Liver (tissue), 9 donors: Measurements from ENCODE around the gene NXPH3. TPM values are rescaled to one million over a fixed set of nuclear protein-coding genes. Genes with fewer than 3 reads are reported as not detected.

Experiments
- DNase-seq: peaks from one replicate; pipeline ENCODE4 v3.0.0-alpha.2; 2017; ENCODE audit warnings: low spot score
- H3K27ac ChIP-seq, 2 donors: one replicate each; pipeline ENCODE4 v1.7.0; 2013; ENCODE audit warnings: inconsistent platforms in 2 of 2, low read length in 2 of 2, control low read depth in 1 of 2, low read depth in 1 of 2, mild to moderate bottlenecking in 1 of 2
- H3K27me3 ChIP-seq, 4 donors: one replicate each; pipeline versions ENCODE4 v1.6.1 to v1.7.0; 2013; ENCODE audit warnings: low read length in 3 of 4, inconsistent platforms in 1 of 4, mild to moderate bottlenecking in 1 of 4, moderate library complexity in 1 of 4; ENCODE audit not compliant: control insufficient read depth in 4 of 4, insufficient read depth in 4 of 4
- H3K36me3 ChIP-seq, 4 donors: one replicate each; pipeline versions ENCODE4 v1.6.1 to v1.7.0; 2013; ENCODE audit warnings: low read length in 3 of 4, mild to moderate bottlenecking in 3 of 4, low read depth in 1 of 4, moderate library complexity in 1 of 4; ENCODE audit not compliant: control insufficient read depth in 4 of 4, insufficient read depth in 3 of 4
- H3K4me1 ChIP-seq, 4 donors: one replicate each; pipeline versions ENCODE4 v1.6.1 to v1.7.0; 2013; ENCODE audit warnings: low read length in 3 of 4, mild to moderate bottlenecking in 3 of 4, moderate library complexity in 1 of 4; ENCODE audit not compliant: control insufficient read depth in 4 of 4, insufficient read depth in 4 of 4
- H3K4me3 ChIP-seq, 3 donors: one replicate each; pipeline versions ENCODE4 v1.6.1 to v1.7.0; 2013; ENCODE audit warnings: low read length in 3 of 3, control low read depth in 1 of 3, low read depth in 1 of 3, mild to moderate bottlenecking in 1 of 3
- H3K9ac ChIP-seq, 2 donors: one replicate each; pipeline ENCODE4 v1.7.0; 2013; ENCODE audit warnings: low read length in 2 of 2, mild to moderate bottlenecking in 2 of 2, moderate library complexity in 2 of 2, control low read depth in 1 of 2, low read depth in 1 of 2
- H3K9me3 ChIP-seq, 4 donors: one replicate each; pipeline versions ENCODE4 v1.6.1 to v1.7.0; 2013; ENCODE audit warnings: low read length in 3 of 4; ENCODE audit not compliant: control insufficient read depth in 4 of 4
- CTCF ChIP-seq: fragments of 150-350 bp; IDR thresholded peaks from 2 replicates; pipeline ENCODE4 v1.5.1; 2017; ENCODE audit warnings: improper control_type of control experiment, low read depth, low read length; ENCODE audit not compliant: missing input control
- EGR1 ChIP-seq, 2 donors: IDR thresholded peaks; 2 replicates each; pipeline ENCODE4 v1.6.1; 2016 to 2018; ENCODE audit warnings: antibody characterized with exemption in 2 of 2, low read depth in 2 of 2
- FOXA2 ChIP-seq: IDR thresholded peaks from 2 replicates; pipeline ENCODE4 v1.6.1; 2016; ENCODE audit warnings: antibody characterized with exemption
- GABPA ChIP-seq, 2 donors: IDR thresholded peaks in 1 of 2; conservative IDR thresholded peaks in 1 of 2; 2 replicates each; pipeline ENCODE4 v1.6.1; 2016; ENCODE audit warnings: antibody characterized with exemption in 2 of 2, mild to moderate bottlenecking in 1 of 2, moderate library complexity in 1 of 2
- HNF4A ChIP-seq, 2 donors: conservative IDR thresholded peaks; 2 replicates each; pipeline ENCODE4 v1.6.1; 2016; ENCODE audit warnings: antibody characterized with exemption in 2 of 2, mild to moderate bottlenecking in 2 of 2
- HNF4G ChIP-seq: IDR thresholded peaks from 2 replicates; pipeline ENCODE4 v1.6.1; 2016; ENCODE audit warnings: antibody characterized with exemption
- MAX ChIP-seq: IDR thresholded peaks from 2 replicates; pipeline ENCODE4 v1.6.1; 2016; ENCODE audit warnings: antibody characterized with exemption
- NR2F2 ChIP-seq: IDR thresholded peaks from 2 replicates; pipeline ENCODE4 v1.6.1; 2016; ENCODE audit warnings: antibody characterized with exemption
- RAD21 ChIP-seq, 2 donors: IDR thresholded peaks; 2 replicates each; pipeline ENCODE4 v1.6.1; 2016; ENCODE audit warnings: antibody characterized with exemption in 2 of 2, mild to moderate bottlenecking in 2 of 2
- RXRA ChIP-seq, 2 donors: IDR thresholded peaks; 2 replicates each; pipeline ENCODE4 v1.6.1; 2017 to 2018; ENCODE audit warnings: antibody characterized with exemption in 2 of 2, mild to moderate bottlenecking in 1 of 2
- SP1 ChIP-seq: IDR thresholded peaks from 2 replicates; pipeline ENCODE4 v1.6.1; 2018; ENCODE audit warnings: antibody characterized with exemption, mild to moderate bottlenecking
- TAF1 ChIP-seq: conservative IDR thresholded peaks from 2 replicates; pipeline ENCODE4 v1.6.1; 2016; ENCODE audit warnings: antibody characterized with exemption, mild to moderate bottlenecking
- YY1 ChIP-seq: IDR thresholded peaks from 2 replicates; pipeline ENCODE4 v1.6.1; 2016; ENCODE audit warnings: antibody characterized with exemption, mild to moderate bottlenecking
- WGBS: extraction: QIAGEN DNeasy Blood & Tissue Kit; methylation state at CpG from one replicate; pipeline ENCODE4 v1.1.7; 2013; 5-methylcytosine and 5-hydroxymethylcytosine counted together
- polyA plus RNA-seq, 2 donors: library from polyadenylated mRNA; stranded (reverse) in 1 of 2; unstranded in 1 of 2; fragments of 200-250 nt in 1 of 2; fragments of >200 nt in 1 of 2; fragmentation: Nextera tagmentation in 1 of 2; extraction: Ambion mirVana in 1 of 2; gene quantifications; one replicate each; pipeline versions ENCODE4 v1.2.1 to v1.2.3, GENCODE V29; 2013 to 2015
- total RNA-seq, 2 donors: library from RNA; depleted of rRNA; stranded (reverse); fragments of >200 nt; gene quantifications; one replicate each; pipeline ENCODE4 v1.2.3, GENCODE V29; 2014
- TF ChIP-seq, protein P1 (sequence below): IDR thresholded peaks from 2 replicates; pipeline ENCODE4 v1.6.1; 2016; ENCODE audit warnings: antibody characterized with exemption
- TF ChIP-seq, protein P2 (sequence below): IDR thresholded peaks from 2 replicates; pipeline ENCODE4 v1.6.1; 2016; ENCODE audit warnings: antibody characterized with exemption
- TF ChIP-seq, protein P3 (sequence below): IDR thresholded peaks from 2 replicates; pipeline ENCODE4 v1.6.1; 2016; ENCODE audit warnings: antibody characterized with exemption, mild to moderate bottlenecking
- donor health status: healthy.
- donor health status: healthy.
- donor health status: healthy.
- donor health status: healthy.
- donor health status: healthy.

NXPH3 gene
- total and polyA plus RNA-seq, 4 donors: 0.17 to 0.22 TPM; not detected in 2

DNA sequence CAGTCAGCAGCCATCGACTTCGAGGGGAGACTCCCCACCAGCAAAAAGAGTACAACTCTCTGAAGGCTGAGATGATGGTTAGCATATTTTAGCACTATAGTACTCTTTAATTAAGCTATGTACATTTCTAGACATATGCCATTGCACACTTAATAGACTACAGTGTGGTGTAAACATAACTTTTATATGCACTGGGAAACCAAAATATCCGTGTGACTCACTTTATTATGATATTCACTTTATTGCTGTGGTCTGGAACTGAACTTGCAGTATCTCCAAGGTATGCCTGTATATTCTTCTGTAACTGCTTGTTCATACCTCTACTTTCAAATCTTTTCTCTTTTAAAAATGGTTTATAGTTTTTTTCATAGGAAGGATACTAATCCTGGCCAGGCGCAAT lies 11.0 kb upstream of the NXPH3 start:
- Histone ChIP-seq H3K36me3 (no peaks in the 10 kb centered on the region), H3K27ac (no peak overlapping the region), H3K9ac (no peak overlapping the region), H3K27me3 (no peaks in the 10 kb centered on the region), H3K4me1 (peaks cover 0 to 10% (median 5%) of the 10 kb centered on the region in 4 donors), H3K4me3 (no peak overlapping the region), H3K9me3 (no peaks in the 10 kb centered on the region)
- WGBS: 81% methylated on average over 4 of the region's 4 CpGs
- no peak for DNase-seq
- TF ChIP-seq TAF1 (no peak), FOXA2 (no peak), GABPA (IDR thresholded peaks at IDR 0.05 in 1 of 2, conservative IDR thresholded peaks at IDR 0.05 in 1 of 2) (no peak), CTCF (no peak)
- TF ChIP-seq, protein P1, sequence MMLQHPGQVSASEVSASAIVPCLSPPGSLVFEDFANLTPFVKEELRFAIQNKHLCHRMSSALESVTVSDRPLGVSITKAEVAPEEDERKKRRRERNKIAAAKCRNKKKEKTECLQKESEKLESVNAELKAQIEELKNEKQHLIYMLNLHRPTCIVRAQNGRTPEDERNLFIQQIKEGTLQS: no peak

DNA sequence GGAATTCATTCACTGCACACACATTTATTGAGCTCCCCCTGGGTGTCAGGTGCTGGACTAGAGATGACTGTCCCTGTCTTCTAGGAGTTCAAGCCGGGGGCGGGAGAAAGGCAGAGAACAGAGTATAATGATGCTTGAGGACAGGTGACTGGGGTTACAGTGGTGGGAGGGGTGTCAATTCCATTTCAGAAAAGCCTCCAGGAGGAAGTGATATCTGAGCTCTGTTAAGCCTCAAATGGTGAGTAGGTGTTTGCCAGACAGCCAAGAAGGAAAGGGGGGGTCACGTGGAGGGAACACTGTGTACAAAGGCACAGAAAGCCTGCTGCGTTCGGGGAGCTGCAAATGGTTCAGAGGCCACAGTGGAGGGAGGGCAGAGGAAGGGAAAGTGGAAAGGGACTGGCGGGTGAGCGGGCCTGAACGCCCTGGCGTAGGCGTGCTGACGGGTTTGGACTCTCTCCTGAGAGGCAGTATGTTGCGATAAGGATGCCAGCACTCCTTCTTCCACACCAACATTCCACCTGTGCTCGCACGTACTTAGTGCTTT lies 9.7 kb upstream of the NXPH3 start:
- TF ChIP-seq RXRA (IDR thresholded peaks at IDR 0.05) (peak in 1 of 2 donors; percentile 17), EGR1 (IDR thresholded peaks at IDR 0.05; ENCODE audit: low read depth in 2 of 2) (no peak), SP1 (peak; percentile 47), NR2F2 (peak; percentile 82)
- no peaks in the 10 kb centered on the region for H3K36me3 ChIP-seq
- H3K9me3 ChIP-seq: no peaks in the 10 kb centered on the region
- WGBS: 20% methylated on average over 14 of the region's 14 CpGs
- no peak overlapping the region for H3K27ac ChIP-seq
- H3K27me3 ChIP-seq: no peaks in the 10 kb centered on the region
- H3K4me1 ChIP-seq: peaks cover 0 to 17% (median 6%) of the 10 kb centered on the region in 4 donors
- H3K4me3 ChIP-seq: no peak overlapping the region
- DNase-seq: no peak
- no peak overlapping the region for H3K9ac ChIP-seq

DNA sequence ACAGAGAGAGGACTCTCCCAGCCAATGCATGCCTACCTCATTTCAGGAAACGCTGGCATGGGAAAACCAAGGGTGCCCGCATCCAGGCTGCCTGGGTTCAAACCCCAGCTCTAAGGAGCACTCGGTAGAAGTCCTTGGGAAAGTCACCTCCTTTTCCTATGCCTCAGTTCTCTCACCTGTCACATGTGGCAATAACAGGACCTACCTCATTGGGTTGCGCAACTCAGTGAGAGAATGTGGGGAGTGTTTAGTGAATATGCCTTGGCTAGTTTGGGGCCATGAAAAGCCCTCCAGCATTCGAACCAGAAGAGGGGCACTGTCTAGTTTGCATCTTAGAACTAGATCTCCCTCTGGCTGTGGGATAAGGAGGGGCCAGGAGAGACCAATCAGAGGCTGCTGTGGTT lies 9.0 kb upstream of the NXPH3 start:
- Histone ChIP-seq H3K27ac (no peak overlapping the region), H3K36me3 (no peaks in the 10 kb centered on the region), H3K4me1 (peaks cover 0 to 17% (median 6%) of the 10 kb centered on the region in 4 donors), H3K9me3 (no peaks in the 10 kb centered on the region), H3K27me3 (no peaks in the 10 kb centered on the region), H3K4me3 (no peak overlapping the region), H3K9ac (no peak overlapping the region)
- WGBS: 72% methylated on average over 5 of the region's 5 CpGs
- DNase-seq: no peak
- TF ChIP-seq MAX: no peak
- TF ChIP-seq, protein P1: no peak
- no peak for TF ChIP-seq EGR1 (IDR thresholded peaks at IDR 0.05; ENCODE audit: low read depth in 2 of 2)
- no peak for TF ChIP-seq RXRA (IDR thresholded peaks at IDR 0.05)
- no peak for TF ChIP-seq CTCF
- TF ChIP-seq, protein P2, sequence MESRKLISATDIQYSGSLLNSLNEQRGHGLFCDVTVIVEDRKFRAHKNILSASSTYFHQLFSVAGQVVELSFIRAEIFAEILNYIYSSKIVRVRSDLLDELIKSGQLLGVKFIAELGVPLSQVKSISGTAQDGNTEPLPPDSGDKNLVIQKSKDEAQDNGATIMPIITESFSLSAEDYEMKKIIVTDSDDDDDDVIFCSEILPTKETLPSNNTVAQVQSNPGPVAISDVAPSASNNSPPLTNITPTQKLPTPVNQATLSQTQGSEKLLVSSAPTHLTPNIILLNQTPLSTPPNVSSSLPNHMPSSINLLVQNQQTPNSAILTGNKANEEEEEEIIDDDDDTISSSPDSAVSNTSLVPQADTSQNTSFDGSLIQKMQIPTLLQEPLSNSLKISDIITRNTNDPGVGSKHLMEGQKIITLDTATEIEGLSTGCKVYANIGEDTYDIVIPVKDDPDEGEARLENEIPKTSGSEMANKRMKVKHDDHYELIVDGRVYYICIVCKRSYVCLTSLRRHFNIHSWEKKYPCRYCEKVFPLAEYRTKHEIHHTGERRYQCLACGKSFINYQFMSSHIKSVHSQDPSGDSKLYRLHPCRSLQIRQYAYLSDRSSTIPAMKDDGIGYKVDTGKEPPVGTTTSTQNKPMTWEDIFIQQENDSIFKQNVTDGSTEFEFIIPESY: no peak
- TF ChIP-seq YY1: no peak
- no peak for TF ChIP-seq NR2F2
- TF ChIP-seq TAF1: no peak
- TF ChIP-seq GABPA (IDR thresholded peaks at IDR 0.05 in 1 of 2, conservative IDR thresholded peaks at IDR 0.05 in 1 of 2): no peak
- no peak for TF ChIP-seq HNF4G
- no peak for TF ChIP-seq FOXA2
- TF ChIP-seq RAD21 (IDR thresholded peaks at IDR 0.05): no peak
- TF ChIP-seq, protein P3, sequence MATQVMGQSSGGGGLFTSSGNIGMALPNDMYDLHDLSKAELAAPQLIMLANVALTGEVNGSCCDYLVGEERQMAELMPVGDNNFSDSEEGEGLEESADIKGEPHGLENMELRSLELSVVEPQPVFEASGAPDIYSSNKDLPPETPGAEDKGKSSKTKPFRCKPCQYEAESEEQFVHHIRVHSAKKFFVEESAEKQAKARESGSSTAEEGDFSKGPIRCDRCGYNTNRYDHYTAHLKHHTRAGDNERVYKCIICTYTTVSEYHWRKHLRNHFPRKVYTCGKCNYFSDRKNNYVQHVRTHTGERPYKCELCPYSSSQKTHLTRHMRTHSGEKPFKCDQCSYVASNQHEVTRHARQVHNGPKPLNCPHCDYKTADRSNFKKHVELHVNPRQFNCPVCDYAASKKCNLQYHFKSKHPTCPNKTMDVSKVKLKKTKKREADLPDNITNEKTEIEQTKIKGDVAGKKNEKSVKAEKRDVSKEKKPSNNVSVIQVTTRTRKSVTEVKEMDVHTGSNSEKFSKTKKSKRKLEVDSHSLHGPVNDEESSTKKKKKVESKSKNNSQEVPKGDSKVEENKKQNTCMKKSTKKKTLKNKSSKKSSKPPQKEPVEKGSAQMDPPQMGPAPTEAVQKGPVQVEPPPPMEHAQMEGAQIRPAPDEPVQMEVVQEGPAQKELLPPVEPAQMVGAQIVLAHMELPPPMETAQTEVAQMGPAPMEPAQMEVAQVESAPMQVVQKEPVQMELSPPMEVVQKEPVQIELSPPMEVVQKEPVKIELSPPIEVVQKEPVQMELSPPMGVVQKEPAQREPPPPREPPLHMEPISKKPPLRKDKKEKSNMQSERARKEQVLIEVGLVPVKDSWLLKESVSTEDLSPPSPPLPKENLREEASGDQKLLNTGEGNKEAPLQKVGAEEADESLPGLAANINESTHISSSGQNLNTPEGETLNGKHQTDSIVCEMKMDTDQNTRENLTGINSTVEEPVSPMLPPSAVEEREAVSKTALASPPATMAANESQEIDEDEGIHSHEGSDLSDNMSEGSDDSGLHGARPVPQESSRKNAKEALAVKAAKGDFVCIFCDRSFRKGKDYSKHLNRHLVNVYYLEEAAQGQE: no peak
- no peak for TF ChIP-seq HNF4A (conservative IDR thresholded peaks at IDR 0.05)
